ENCODE results near the gene ARHGAP9.
"Not testable (repeated sequence)": the region's sequence is repeated elsewhere in the genome, so short reads cannot be mapped to it uniquely, and the experiment has no call there.

Gene ARHGAP9

GRCh38 chr12:57517187-57517586, 37.5 kb upstream of the ARHGAP9 start:
- DNase-seq, result no peak

GRCh38 chr12:57516617-57517153, 37.0 kb upstream of the ARHGAP9 start:
- DNase-seq, result no peak

GRCh38 chr12:57515934-57516541, 36.4 kb upstream of the ARHGAP9 start:
- DNase-seq, result no peak

- no peak for DNase-seq
Observed at GRCh38 chr12:57515408-57515933, 35.8 kb upstream of the ARHGAP9 start.

- no peak for DNase-seq
Observed at GRCh38 chr12:57514720-57515407, 35.2 kb upstream of the ARHGAP9 start.

- not testable (repeated sequence) for DNase-seq
Observed at GRCh38 chr12:57514246-57514645, 34.6 kb upstream of the ARHGAP9 start.

- DNase-seq, result not testable (repeated sequence)
Observed at GRCh38 chr12:57513677-57514076, 34.0 kb upstream of the ARHGAP9 start.

- no peak for DNase-seq
Observed at GRCh38 chr12:57513266-57513665, 33.6 kb upstream of the ARHGAP9 start.

- no peak for DNase-seq
Observed at GRCh38 chr12:57512665-57513064, 33.0 kb upstream of the ARHGAP9 start.

- DNase-seq, result no peak
Observed at GRCh38 chr12:57511588-57512325, 32.1 kb upstream of the ARHGAP9 start.

GRCh38 chr12:57511161-57511560, 31.5 kb upstream of the ARHGAP9 start:
- no peak for DNase-seq

GRCh38 chr12:57507796-57508195, 28.1 kb upstream of the ARHGAP9 start:
- not testable (repeated sequence) for DNase-seq

GRCh38 chr12:57506541-57506940, 26.9 kb upstream of the ARHGAP9 start:
- DNase-seq, result not testable (repeated sequence)

- not testable (repeated sequence) for DNase-seq
Observed at GRCh38 chr12:57502311-57502969, 22.8 kb upstream of the ARHGAP9 start.

- DNase-seq, result no peak
Observed at GRCh38 chr12:57500213-57500612, 20.5 kb upstream of the ARHGAP9 start.

GRCh38 chr12:57498571-57498970, 18.9 kb upstream of the ARHGAP9 start:
- no peak for DNase-seq

- no peak for DNase-seq
Observed at GRCh38 chr12:57498132-57498502, 18.5 kb upstream of the ARHGAP9 start.

- no peak for DNase-seq
Observed at GRCh38 chr12:57497223-57498131, 17.8 kb upstream of the ARHGAP9 start.

- DNase-seq, result no peak
Observed at GRCh38 chr12:57496822-57497221, 17.2 kb upstream of the ARHGAP9 start.

GRCh38 chr12:57495051-57495701, 15.5 kb upstream of the ARHGAP9 start:
- DNase-seq, result not testable (repeated sequence)
